Measurements from ENCODE around the gene TMEM200B. TPM values are rescaled to one million over a fixed set of nuclear protein-coding genes. Genes with fewer than 3 reads are reported as not detected.

The TMEM200B gene
- total RNA-seq, 1 experiment from 2014 or later, result 9.0 TPM

- Histone ChIP-seq H3K9ac (ENCODE audit: low read length) (no peak overlapping the region), H3K4me2 (ENCODE audit: low read length) (no peak overlapping the region), H3K27me3 (ENCODE audit: low read length) (no peaks in the 10 kb centered on the region), H4K20me1 (ENCODE audit: low read length) (no peaks in the 10 kb centered on the region), H3K36me3 (ENCODE audit: low read depth, low read length) (peaks cover 66% of the 10 kb centered on the region), H3K4me3 (ENCODE audit: low read length) (no peak overlapping the region), H3K4me1 (ENCODE audit: insufficient read depth, low read length) (peaks cover 28% of the 10 kb centered on the region), H3K9me3 (ENCODE audit: low read length) (no peaks in the 10 kb centered on the region), H3K9me2 (replicated peaks; ENCODE audit: low read length) (no peaks in the 10 kb centered on the region), H3K79me2 (ENCODE audit: low read length) (0 out of 2 replicates have a peak, but pooled peaks cover 4% of the 10 kb centered on the region), H2AFZ (ENCODE audit: low read length) (no peak overlapping the region), H3F3A (ENCODE audit: low read length, unreplicated experiment) (peaks cover 8% of the 10 kb centered on the region), H3K27ac (ENCODE audit: low read length) (no peak overlapping the region)
- TF ChIP-seq CTCF (conservative IDR thresholded peaks at IDR 0.05; ENCODE audit: low read depth, low read length) (no peak), EZH2 (IDR thresholded peaks at IDR 0.05; ENCODE audit: low read length, unreplicated experiment) (no peak), EZH2phosphoT487 (IDR thresholded peaks at IDR 0.05; ENCODE audit: borderline replicate concordance, low read length) (no peak)
- no TSS peak for BruUV-seq (replicated peaks)
- DNase-seq (no peak), ATAC-seq (no peak)
- ChIA-PET CTCF (no interaction called here), POLR2A (ENCODE audit: unreplicated experiment) (no interaction called here)
- intact Hi-C loops (cut with micrococcal nuclease), result loop anchor here (10.0 kb wide), 1 partner anchor 264 kb away; no protein-coding TSS in a partner anchor
These were observed 25.2 kb upstream of the TMEM200B start for GRCh38 chr1:29148656-29149491.

- Histone ChIP-seq H3K4me3 (ENCODE audit: low read length) (no peak overlapping the region), H3K79me2 (ENCODE audit: low read length) (no peaks in the 10 kb centered on the region), H2AFZ (ENCODE audit: low read length) (no peak overlapping the region), H3K9ac (ENCODE audit: low read length) (no peak overlapping the region; the same call in 1 of the 2 replicates), H4K20me1 (ENCODE audit: low read length) (no peaks in the 10 kb centered on the region), H3K36me3 (ENCODE audit: low read depth, low read length) (peaks cover 43% of the 10 kb centered on the region), H3K4me1 (ENCODE audit: insufficient read depth, low read length) (peaks cover 28% of the 10 kb centered on the region), H3K27ac (ENCODE audit: low read length) (peak overlapping the region; percentile 74), H3K4me2 (ENCODE audit: low read length) (peak overlapping the region; percentile 13; the same call in 1 of the 2 replicates), H3K9me2 (replicated peaks; ENCODE audit: low read length) (no peaks in the 10 kb centered on the region), H3K27me3 (ENCODE audit: low read length) (no peaks in the 10 kb centered on the region), H3F3A (ENCODE audit: low read length, unreplicated experiment) (peaks cover 8% of the 10 kb centered on the region), H3K9me3 (ENCODE audit: low read length) (no peaks in the 10 kb centered on the region)
- DNase-seq (peak; percentile 59), ATAC-seq (peak; percentile 22)
- no TSS peak for BruUV-seq (replicated peaks)
- TF ChIP-seq CTCF (conservative IDR thresholded peaks at IDR 0.05; ENCODE audit: low read depth, low read length), result no peak
- POLR2A ChIA-PET (ENCODE audit: unreplicated experiment), result no interaction called here
- intact Hi-C loops (cut with micrococcal nuclease), result loop anchor here (10.0 kb wide), 1 partner anchor 261 kb away; no protein-coding TSS in a partner anchor
- CTCF ChIA-PET, result no interaction called here
These were observed 22.2 kb upstream of the TMEM200B start for GRCh38 chr1:29145739-29146437.
